CD4-positive, alpha-beta T cell treated with Interleukin-6 at 100 ng/mL for 8 hours (primary cell): ENCODE measurements around the gene NDUFB6.
"Not testable (repeated sequence)": the region's sequence is repeated elsewhere in the genome, so short reads cannot be mapped to it uniquely, and the experiment has no call there.

Source experiments
- DNase-seq: peaks from one replicate; pipeline ENCODE4 v3.0.0-alpha.2; 2020; ENCODE audit warnings: mixed read lengths, low spot score

The NDUFB6 gene

DNA sequence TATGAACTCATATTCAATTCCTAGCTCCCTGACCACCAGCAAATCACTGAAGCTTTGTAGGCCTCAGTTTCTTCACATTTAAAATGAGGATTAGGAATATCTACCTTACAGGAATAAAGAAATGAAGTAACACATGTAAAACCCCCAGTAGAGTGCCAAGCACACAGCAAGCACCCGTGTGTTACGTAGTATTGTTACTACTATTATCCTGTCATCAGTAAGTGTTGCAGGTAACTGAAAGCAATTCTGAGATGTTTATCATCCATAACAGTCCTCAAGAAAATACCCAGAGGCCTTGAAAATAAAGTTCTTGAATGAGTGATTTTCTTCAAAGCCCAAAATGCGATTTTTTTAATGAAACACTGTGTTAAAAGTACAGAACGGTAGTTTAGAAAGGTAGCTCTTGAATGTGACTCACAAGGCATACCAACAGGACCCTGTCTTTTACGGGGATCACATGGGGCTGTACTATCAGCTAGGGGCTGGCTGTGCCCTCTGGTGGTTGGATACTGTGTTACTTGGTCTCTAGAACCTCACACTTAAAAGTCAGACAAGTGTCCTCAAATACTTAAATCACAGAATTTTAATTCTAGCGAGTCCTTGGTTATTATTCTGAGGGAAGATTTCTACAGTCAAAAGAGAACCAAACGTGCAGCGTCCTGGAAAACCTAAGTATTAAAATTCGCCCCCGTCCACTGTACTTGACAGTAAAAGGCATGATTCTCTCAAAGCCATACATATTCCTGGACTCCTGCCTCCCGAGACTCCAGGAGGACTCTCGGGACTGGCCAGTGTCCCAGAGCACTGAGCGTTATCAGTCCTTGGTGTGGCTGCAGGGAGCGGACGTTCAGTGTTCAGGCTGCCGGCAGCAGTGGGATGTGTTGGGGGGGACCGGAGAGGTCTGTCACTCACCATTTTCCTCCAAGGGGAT, 725 bp downstream of the NDUFB6 start:
- DNase-seq = peak; percentile 81

DNA sequence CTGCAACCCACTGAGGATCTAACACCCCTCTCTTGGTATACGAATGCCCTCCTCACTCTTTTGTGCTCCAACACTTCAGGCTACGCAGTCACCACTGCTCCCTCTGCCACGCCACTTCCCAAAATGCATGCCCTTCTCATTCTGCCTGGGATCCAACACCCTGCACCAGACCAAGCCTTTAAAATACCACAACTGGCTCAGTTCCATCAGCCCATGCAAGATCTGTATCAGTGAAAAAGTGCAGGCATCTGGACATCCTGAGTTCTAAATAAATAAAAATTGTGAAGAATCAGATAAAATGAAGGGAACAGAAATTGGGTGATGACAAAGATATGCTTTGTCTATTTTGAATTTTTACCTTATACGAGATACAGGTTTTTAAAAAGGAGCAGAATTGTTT, 2.7 kb downstream of the NDUFB6 start:
- DNase-seq = no peak

DNA sequence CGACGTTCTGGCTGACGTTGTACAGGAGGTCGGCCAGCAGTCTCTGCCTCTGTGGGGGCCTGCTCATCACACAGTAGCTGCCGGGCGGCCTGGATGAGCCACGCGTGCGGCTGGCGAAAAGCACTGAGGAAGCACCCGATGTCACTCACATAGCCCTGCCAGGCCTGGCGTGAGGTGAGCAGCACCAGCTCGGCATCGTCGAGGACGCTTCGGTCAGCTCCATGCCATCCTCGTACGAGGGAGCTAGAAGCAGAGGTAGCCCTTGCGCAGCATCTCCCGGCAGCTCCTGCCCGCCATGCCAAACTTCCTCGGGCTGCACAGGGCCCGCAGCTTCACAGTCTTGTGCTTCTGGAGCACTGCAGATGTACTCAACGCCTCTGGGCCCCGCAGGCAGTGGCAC, 6.2 kb downstream of the NDUFB6 start:
- no peak for DNase-seq

DNA sequence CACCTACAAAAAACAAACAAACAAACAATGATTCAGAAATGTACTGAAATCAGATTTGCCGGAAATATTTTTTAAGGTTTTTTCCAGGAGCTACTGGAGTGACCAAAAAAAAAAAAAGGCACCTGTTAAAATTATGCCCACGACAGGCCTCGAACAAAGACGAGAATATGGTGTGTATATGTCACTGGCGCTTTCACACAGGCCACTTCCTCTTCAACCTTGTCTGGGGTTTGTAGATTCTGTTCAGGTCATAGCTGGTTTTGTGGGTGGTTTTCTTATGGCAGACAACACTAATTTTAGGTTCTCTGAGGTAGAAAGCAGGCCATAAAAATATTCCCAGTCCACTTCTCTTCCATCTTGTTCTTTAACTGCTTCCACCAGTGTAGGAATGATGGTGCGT, 7.0 kb downstream of the NDUFB6 start:
- no peak for DNase-seq

DNA sequence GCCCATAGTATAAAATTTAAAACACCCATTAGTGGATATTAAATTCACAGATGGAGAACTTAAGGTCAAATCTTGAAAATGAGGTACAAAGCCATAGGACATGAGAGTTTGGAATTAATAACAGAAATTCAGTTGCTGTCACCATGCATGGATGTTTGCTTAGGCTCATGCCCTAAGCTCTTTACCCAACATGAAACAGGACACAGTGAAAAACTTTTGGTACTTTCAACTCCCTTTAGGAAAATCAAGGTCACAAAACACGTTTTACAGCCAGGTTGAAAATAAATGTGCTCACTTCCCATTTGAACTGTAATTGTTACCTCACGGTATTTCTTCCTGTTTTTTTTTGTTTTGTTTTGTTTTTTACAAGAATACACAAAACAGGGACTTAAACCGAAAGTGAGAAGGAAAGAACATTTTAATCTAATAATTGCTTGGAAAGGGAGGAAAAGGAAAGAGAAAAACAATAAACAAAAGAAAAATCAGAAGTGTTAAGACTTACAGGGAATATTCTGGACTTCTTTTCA, 14.5 kb downstream of the NDUFB6 start:
- DNase-seq = no peak

DNA sequence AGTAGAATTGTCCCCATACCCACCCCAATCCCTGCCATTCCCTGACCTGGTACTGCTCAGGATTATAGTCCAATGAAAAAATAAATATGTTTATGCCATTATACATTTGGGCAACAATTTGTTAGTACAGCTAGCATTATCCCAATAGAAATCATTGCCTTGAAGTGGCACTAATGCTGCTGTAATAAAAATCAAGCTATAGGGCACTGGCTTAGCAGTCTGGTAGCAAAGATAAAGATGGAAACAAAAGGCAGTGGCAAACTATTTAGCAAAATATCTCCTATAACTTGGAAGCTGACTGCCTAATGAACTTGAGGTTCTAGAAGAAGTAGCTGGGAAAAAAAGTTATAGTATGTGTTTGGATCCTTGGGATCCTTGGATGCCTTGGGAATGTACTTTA, 18.4 kb downstream of the NDUFB6 start:
- DNase-seq = no peak

DNA sequence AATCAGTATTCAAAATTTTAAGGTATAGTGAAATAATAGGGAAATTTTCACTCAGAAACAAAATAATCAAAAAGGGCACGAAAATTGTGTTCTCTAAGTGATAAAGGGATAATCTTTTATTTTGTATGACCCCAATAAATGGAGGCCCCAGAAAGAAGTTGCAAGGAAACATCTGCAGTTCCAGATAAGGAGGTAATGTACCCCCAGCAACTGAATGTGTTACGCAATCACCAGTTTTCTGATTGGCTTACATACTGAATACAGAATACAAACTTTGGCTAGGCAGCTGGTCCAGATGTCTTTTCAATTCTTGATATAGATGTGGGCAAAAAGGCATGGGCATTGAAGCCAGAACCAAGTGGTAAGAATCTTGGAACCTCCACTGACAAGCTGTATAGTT, 18.9 kb downstream of the NDUFB6 start:
- DNase-seq = no peak

DNA sequence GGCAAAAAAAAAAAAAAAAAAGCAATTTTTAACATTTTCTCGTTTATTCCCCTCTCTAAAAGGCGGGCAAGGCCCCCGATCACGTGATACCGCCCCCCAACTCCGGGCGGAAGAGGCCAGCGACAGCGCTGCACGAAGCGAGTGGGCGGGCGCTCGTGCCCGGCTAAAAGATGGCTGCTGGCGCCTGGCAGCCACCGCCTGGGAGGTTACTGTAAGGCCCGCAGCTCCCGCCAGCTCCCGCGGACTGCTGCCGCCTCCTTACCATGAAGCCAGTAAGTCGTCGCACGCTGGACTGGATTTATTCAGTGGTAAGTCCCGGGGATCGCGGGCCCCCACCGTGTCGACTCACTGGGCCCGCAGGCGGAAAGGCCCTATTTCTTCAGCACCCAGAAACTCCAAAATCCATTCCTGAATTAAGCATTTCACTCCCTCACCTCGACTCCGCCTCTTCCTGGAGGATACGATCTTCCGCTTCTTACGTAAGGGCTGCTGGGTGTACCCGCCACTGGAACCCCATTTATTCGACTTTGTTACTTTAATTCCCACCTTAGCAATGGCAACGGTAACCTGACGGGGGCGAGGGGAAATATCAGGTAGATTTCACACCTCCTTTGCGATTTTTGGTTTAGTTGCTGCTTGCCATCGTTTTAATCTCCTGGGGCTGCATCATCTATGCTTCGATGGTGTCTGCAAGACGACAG, 20.6 kb downstream of the NDUFB6 start, which contains the start of the genes SMIM27 and TOPORS:
Gene SMIM27 (plus strand): TSS at position 156 of the 701 bp plus-strand sequence. CDS start 108 bp downstream, at position 264.
Gene TOPORS (minus strand): TSS at position 415 of the 701 bp plus-strand sequence. CDS start 150 bp downstream, at position 265.
- DNase-seq = peak; percentile 87

DNA sequence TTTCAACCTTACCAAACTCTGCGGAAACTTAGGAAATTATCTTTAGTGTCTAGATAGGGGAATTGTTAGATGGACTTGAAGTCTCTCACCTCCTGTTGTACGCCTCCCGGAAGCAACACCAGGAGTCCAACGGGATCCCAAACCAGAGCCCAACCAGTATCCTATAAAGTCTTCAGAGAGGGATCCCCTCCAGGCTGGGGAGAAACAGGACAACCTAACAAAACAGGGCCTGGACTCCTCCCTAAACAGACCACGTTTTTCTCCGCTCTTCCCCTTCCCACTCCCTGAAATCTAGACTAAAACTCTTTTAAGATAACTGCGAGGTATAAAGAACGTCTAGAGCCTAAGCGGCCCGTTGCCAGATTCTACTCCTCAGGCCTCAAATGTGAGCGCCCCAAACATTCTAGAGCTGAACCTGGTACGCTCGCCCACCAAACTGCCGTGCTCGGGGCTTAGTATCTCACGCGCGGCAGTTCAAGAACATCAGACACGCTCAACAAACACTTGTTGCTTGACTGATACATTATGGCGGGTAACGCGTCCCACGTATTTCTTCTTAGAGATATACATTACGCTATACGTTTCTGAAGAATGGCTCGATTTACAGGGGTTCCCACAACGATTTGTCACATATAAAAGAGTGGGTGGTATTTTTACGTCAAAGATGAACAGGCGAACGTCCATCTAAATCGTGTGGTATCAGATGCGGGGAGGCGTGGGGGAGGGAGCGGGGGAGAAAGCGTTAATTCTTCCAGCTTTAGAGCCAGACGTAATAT, 21.5 kb downstream of the NDUFB6 start:
- DNase-seq = peak; percentile 27

DNA sequence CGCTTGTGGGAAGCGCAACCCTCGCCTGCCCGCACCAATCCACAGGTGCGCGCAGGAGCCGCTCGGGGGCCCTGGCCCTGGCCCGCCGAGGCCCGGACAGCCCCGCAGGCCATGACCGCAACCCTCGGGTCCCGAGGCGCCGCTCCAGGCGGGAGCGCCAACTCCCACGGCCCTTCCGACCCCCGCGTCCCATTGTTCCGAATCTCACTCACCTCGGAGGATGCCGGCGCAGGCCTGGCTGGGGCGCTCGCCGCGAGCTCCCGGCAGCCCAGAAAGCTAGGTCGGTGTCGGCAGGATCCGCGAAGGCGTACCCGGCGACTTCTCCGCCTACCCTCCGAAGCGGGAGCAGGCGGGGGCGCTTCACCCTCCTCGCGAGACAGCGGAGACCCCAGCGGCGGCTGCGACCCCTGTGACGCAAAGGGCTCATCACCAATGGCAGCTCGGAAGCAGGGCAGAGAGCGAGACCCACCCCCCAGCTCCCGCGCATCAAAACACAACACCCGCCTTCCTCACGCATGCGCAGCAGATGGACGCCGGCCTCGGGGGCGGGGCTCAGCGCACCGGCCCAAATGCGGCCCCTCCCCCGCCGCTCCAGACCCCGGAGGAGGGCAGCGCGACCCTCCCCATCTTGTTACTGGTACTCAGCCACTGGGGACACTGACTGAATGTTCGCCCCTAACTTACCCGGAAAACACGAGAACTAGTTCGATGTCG, 22.2 kb downstream of the NDUFB6 start:
- peak; percentile 95 for DNase-seq

DNA sequence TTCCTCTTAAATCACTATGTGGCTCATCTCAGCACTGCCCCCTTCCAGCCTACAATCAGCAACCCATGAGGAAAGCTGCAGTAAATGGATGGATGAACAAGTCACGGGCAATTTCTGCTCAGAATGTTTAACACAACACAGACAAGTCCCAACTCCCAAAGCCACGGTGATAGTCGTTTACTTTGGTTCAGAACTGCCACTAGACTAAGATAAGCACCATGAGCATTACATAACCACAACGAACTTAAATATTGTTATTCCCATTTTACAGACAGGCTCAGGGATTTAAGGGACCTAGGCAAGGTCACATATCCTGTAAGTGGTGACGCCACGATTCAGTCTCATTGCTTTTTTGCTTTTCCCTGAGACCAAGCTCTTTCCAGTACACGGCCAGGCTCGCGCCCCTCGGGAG, 22.8 kb downstream of the NDUFB6 start:
- DNase-seq = peak; percentile 2

DNA sequence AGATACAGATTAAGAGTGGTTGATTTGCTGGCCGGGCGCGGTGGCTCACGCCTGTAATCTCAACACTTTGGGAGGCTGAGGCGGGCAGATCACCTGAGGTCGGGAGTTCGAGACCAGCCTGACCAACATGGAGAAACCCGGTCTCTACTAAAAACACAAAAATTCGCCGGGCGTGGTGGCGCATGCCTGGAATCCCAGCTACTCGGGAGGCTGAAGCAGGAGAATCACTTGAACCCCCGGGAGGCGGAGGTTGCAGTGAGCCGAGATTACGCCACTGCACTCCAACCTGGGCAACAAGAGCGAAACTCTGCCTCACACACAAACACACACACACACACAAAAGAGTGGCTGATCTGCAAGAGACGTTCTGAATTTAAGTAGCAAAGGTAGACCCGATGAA, 24.7 kb downstream of the NDUFB6 start:
- not testable (repeated sequence) for DNase-seq

DNA sequence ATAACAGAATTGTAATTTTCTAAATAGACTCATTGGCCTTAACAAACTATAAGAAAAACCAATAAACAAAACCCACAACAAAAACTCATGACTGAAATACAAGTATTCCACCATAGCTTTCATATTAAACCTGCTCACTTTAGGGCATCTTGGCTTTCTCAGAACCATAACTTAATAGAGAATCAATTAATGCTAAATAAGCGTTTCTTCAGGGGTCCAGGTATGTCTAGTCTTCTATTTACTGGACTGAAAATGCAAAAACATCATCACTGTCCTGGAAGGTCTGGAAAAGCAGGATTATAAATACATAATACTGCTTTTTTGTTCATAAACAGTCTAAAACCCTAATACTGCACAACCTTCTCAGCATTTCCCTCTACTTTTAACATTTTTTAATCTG, 27.1 kb downstream of the NDUFB6 start:
- no peak for DNase-seq

DNA sequence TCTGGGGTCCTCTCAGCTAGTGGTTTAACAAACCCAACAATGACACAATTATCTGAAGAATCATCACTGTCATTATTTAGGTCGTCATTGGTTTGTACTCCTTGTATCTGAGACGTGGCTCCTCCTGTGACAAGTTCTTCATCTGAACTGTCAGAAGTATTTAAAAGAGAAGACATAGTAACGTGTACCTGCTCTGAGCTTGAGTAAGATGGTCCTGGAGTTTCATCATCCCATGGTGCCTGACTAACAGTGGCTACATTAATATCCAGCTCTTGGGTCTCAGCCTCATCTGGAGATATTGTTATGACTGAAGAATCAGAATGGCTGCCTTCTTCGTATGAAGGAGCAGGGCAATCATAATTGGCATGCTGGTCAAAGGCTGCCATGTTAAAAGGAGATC, 29.9 kb downstream of the NDUFB6 start:
- no peak for DNase-seq

DNA sequence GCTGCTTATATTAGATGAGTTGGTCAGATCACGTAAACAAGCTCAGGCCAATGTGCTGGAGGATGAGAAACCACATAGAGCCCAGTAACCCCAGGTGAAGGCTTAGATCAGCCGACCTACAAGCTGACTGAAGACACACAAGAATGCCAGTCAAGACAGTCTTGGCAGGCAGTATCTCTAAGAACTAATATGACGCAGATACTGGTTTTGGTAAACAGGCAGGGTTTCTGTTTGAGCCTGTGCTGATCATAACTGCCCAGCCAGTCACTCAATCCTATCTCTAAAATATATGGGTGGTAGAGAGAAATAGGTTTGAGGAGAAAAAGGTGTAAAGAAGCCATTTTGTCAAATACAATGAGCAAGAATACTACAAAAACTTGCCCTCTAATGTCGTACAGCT, 39.1 kb downstream of the NDUFB6 start:
- no peak for DNase-seq

DNA sequence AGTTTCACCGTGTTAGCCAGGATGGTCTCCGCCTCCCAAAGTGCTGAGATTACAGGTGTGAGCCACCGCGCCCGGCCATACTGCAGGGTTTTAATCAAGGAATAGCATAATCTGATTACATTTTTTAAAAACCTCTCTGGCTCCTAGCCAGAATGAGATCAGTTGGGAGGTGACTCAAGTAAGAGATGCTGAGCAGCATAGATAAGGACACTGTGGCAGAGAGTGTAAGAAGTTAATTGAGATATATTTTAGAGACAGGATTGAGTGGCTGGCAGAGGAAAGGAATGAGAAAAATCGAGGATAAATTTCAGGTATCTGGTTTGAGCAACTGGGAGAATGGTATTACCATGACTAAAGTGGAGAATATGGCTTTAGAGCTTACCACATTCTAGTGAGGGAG, 39.6 kb downstream of the NDUFB6 start:
- no peak for DNase-seq

DNA sequence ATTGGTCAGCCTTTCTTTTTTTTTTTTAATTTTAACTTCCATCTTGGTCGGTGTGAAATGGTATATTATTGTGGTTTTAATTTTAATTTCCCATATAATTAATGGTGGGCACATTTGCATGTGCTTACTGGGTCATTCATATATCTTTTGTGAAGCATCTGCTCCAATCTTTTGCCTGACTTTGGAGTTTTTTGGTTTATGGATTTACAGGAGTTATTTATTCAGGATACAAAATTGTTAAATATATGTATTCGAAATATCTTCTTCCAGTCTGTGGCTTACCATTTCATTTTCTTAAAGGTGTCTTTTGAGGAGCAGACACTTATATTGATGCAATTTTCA, 46.3 kb downstream of the NDUFB6 start:
- no peak for DNase-seq

DNA sequence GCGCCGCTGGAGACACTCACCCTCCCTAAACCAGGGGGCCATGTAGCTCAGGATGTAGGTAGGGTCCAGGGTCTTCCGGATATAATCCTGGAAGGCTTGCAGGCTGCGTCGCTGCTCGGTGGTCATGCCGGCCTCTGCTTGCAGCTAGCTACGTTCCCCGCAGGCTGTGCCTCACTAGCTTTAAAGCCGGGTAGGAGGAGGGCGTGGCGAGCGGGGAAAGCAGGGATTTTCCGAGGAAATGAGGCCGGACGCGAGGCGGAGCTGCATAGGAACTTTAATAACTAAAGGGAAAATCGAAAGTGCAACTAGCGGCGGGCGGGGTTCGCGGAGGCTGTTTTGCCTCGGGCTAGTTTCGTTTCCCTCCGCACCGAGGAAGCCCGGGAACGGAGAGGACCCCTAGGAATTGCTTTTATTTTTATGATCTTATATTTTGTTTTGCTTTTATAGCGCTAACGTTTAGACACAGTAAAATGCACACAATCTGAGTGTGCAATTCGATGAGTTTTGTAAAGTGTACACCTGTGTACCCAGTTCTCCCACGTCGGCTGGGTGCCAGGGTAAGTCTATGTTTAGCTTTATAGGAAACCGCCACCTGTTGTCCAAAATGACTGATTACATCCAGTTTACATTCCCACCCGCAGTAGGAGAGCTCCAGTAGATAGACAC, 46.8 kb downstream of the NDUFB6 start, which contains the start of gene RIGI:
Gene RIGI (minus strand): TSS at position 156 of the 666 bp plus-strand sequence. CDS start 30 bp downstream, at position 126.
- DNase-seq = peak; percentile 70

DNA sequence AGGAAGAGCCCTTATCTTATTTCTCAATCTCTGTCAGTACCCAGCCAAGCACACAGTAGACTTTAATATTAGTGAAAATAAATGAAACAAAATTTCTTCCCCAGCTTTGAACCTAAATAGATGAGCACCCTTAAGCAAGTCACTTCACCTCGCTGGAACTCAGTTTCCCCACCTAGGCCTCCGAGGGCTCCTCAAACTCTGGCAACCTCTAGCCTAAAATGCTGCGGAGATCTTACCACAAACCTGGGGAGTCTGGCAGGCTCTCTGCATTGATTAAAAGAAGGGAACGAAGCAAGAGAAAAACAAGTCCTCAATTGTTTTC, 47.3 kb downstream of the NDUFB6 start:
- no peak for DNase-seq

DNA sequence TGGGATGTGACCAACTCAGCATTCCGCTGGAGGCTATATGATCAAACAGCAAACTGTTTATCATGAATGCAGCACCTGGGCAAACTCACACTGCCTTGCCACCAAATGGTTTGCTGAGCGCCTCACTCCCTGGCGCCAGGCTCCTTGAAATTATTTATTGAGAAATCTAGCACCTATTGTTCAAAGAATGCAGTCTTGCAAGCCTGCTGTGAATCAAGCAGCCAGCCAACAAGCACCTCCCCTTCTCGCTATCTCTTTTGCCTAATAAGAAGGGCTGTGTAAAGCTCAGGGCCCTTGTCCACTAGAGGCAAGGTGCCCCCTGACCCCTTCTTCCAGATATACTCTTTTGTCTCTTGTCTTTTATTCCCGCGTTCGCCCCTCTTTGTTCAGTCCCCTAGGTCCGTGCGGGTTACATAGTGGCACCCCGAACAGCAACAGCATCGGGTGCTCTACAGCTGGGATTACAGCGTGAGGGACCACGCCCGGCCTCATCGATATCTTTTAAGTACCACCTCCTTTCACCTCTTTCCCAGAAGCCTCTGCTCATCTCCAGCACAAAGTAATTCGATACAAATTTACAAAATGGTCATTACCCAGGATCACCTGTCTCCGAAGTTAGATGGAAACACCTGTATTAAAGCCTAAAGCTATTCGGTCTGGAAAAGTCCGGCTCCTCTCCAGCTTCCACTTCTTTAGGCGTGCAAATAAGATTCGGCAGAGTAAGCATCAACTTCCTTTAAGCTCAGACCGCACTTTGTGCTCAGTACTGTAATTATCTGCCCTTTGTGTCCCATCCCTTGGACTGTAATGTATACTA, 47.9 kb downstream of the NDUFB6 start:
- peak; percentile 9 for DNase-seq
